ENCODE data around the gene SH3BP5L.

DNA sequence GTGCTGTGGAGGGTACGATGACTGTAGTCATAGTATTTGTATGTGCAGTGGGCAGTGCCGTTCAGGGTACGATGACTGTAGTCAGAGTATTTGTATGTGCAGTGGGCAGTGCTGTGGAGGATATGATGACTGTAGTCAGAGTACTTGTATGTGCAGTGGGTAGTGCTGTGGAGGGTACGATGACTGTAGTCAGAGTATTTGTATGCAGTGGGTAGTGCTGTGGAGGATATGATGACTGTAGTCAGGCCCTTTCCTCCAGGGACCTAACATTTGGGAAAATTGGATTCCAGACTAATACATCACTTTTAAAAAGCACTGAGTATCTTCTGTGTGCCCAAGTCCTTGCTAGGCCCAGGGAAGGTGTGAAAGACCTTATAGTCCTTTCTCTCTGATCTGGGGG is 15.2 kb upstream of the SH3BP5L start:
- TF ChIP-seq POLR2A (IDR thresholded peaks at IDR 0.05) (no peak), EP300 (IDR thresholded peaks at IDR 0.05) (no peak)
- TF ChIP-seq, protein P1, sequence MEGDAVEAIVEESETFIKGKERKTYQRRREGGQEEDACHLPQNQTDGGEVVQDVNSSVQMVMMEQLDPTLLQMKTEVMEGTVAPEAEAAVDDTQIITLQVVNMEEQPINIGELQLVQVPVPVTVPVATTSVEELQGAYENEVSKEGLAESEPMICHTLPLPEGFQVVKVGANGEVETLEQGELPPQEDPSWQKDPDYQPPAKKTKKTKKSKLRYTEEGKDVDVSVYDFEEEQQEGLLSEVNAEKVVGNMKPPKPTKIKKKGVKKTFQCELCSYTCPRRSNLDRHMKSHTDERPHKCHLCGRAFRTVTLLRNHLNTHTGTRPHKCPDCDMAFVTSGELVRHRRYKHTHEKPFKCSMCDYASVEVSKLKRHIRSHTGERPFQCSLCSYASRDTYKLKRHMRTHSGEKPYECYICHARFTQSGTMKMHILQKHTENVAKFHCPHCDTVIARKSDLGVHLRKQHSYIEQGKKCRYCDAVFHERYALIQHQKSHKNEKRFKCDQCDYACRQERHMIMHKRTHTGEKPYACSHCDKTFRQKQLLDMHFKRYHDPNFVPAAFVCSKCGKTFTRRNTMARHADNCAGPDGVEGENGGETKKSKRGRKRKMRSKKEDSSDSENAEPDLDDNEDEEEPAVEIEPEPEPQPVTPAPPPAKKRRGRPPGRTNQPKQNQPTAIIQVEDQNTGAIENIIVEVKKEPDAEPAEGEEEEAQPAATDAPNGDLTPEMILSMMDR (IDR thresholded peaks at IDR 0.05): no peak

Measured in stomach (tissue), 4 donors.